OCI-LY3 (cell line): ENCODE measurements around the gene TAPBP.

Source experiments
- EZH2phosphoT487 ChIP-seq: fragments of 200-600 bp; shearing (Covaris generic); IDR thresholded peaks from 2 replicates; pipeline ENCODE4 v1.6.1; 2018; ENCODE audit warnings: antibody characterized with exemption, mixed run types, low read depth
- TF ChIP-seq, protein P1 (sequence below): fragments of 200-600, 300-600 bp; sonication (generic); IDR thresholded peaks from 2 replicates; pipeline ENCODE4 v1.5.1; 2014; ENCODE audit warnings: antibody characterized with exemption, low read length, low read depth

DNA sequence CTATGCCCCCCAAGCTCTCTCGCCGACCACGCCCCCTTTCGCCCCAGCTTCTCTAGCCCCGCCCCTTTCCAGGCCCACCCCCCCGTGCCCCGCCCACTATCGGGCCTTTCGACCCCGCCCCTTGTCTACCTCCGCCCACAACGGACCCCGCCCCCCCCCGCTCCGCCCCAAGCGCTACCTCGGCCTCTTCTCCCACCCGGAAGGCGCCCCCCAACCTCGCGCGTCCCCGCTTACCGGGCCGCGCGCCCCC lies 3.5 kb upstream of the TAPBP start:
- TF ChIP-seq, protein P1, sequence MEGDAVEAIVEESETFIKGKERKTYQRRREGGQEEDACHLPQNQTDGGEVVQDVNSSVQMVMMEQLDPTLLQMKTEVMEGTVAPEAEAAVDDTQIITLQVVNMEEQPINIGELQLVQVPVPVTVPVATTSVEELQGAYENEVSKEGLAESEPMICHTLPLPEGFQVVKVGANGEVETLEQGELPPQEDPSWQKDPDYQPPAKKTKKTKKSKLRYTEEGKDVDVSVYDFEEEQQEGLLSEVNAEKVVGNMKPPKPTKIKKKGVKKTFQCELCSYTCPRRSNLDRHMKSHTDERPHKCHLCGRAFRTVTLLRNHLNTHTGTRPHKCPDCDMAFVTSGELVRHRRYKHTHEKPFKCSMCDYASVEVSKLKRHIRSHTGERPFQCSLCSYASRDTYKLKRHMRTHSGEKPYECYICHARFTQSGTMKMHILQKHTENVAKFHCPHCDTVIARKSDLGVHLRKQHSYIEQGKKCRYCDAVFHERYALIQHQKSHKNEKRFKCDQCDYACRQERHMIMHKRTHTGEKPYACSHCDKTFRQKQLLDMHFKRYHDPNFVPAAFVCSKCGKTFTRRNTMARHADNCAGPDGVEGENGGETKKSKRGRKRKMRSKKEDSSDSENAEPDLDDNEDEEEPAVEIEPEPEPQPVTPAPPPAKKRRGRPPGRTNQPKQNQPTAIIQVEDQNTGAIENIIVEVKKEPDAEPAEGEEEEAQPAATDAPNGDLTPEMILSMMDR, result no peak
- TF ChIP-seq EZH2phosphoT487, result no peak
